ENCODE results near the gene SCAF8.

DNA sequence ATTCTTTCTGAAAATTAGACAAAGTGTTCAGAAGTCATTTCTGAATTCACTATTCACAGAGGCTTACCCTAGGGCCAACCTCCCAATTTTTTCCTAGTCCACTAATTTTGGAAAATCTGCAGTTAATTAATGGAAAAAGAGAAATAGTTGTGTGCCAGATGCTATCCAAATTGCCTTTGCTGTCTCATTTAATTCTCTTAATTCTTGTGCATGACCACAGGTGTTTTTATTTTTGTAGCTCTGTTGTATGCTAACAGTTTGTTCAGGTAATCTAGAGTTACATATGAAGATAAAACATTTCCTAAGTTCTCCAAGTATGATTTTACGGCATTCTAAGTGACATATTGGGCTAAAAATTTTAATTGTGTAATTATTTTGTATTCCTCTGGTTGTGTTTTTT is 96.8 kb downstream of the SCAF8 start:
- TF ChIP-seq, protein P1, sequence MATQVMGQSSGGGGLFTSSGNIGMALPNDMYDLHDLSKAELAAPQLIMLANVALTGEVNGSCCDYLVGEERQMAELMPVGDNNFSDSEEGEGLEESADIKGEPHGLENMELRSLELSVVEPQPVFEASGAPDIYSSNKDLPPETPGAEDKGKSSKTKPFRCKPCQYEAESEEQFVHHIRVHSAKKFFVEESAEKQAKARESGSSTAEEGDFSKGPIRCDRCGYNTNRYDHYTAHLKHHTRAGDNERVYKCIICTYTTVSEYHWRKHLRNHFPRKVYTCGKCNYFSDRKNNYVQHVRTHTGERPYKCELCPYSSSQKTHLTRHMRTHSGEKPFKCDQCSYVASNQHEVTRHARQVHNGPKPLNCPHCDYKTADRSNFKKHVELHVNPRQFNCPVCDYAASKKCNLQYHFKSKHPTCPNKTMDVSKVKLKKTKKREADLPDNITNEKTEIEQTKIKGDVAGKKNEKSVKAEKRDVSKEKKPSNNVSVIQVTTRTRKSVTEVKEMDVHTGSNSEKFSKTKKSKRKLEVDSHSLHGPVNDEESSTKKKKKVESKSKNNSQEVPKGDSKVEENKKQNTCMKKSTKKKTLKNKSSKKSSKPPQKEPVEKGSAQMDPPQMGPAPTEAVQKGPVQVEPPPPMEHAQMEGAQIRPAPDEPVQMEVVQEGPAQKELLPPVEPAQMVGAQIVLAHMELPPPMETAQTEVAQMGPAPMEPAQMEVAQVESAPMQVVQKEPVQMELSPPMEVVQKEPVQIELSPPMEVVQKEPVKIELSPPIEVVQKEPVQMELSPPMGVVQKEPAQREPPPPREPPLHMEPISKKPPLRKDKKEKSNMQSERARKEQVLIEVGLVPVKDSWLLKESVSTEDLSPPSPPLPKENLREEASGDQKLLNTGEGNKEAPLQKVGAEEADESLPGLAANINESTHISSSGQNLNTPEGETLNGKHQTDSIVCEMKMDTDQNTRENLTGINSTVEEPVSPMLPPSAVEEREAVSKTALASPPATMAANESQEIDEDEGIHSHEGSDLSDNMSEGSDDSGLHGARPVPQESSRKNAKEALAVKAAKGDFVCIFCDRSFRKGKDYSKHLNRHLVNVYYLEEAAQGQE (IDR thresholded peaks at IDR 0.05; ENCODE audit: borderline replicate concordance), result no peak
- no peak for TF ChIP-seq TAF1 (IDR thresholded peaks at IDR 0.05; ENCODE audit: low read depth)
